DOHH2 (cell line): ENCODE results near the gene ROBO1.

ENCODE experiments used
- H3F3A ChIP-seq: fragments of 200-600 bp; sonication (generic), shearing (Covaris generic); 2 replicates; pipeline ENCODE4 v1.6.0; 2016; ENCODE audit warnings: antibody characterized with exemption, mild to moderate bottlenecking; ENCODE audit not compliant: control insufficient read depth, insufficient read depth
- H3K27ac ChIP-seq: fragments of 200-600 bp; sonication (generic); 2 replicates; pipeline ENCODE4 v1.5.1; 2014; ENCODE audit warnings: low read depth, mild to moderate bottlenecking, low read length, moderate library complexity
- H3K27me3 ChIP-seq: fragments of 200-600 bp; sonication (generic); 2 replicates; pipeline ENCODE4 v1.6.1; 2014; ENCODE audit warnings: mild to moderate bottlenecking, low read length, mixed read lengths; ENCODE audit not compliant: control insufficient read depth
- H3K36me3 ChIP-seq: fragments of 200-600 bp; sonication (generic); 2 replicates; pipeline ENCODE4 v1.6.1; 2014; ENCODE audit warnings: mild to moderate bottlenecking, low read length, moderate library complexity, mixed read lengths; ENCODE audit not compliant: control insufficient read depth
- H3K4me1 ChIP-seq: fragments of 200-600 bp; sonication (generic); 2 replicates; pipeline ENCODE4 v1.6.1; 2014; ENCODE audit warnings: mild to moderate bottlenecking, low read length, mixed read lengths; ENCODE audit not compliant: control insufficient read depth
- H3K4me2 ChIP-seq: fragments of 200-600 bp; sonication (generic); 2 replicates; pipeline ENCODE4 v1.6.0; 2014; ENCODE audit warnings: mild to moderate bottlenecking, low read length, moderate library complexity
- H3K4me3 ChIP-seq: fragments of 200-600 bp; sonication (generic); 2 replicates; pipeline ENCODE4 v1.5.1; 2014; ENCODE audit warnings: mild to moderate bottlenecking, low read length, mixed read lengths
- H3K79me2 ChIP-seq: fragments of 200-600 bp; sonication (generic); 2 replicates; pipeline ENCODE4 v1.6.1; 2014; ENCODE audit warnings: mild to moderate bottlenecking, low read length, mixed read lengths; ENCODE audit not compliant: control insufficient read depth
- H3K9me2 ChIP-seq: fragments of 200-600 bp; sonication (generic); replicated peaks from 2 replicates; pipeline ENCODE4 v1.6.1; 2014; ENCODE audit warnings: mild to moderate bottlenecking, low read length, mixed read lengths; ENCODE audit not compliant: control insufficient read depth
- H3K9me3 ChIP-seq: fragments of 200-600 bp; sonication (generic); 2 replicates; pipeline ENCODE4 v1.6.1; 2014; ENCODE audit warnings: antibody characterized with exemption, low read length, mixed read lengths; ENCODE audit not compliant: control insufficient read depth, insufficient read depth
- H4K20me1 ChIP-seq: fragments of 200-600 bp; sonication (generic); 2 replicates; pipeline ENCODE4 v1.6.0; 2014; ENCODE audit warnings: low read depth, mild to moderate bottlenecking, antibody characterized with exemption, low read length, moderate library complexity; ENCODE audit not compliant: control insufficient read depth, insufficient read depth
- CTCF ChIP-seq: fragments of 200-600 bp; sonication (generic); IDR thresholded peaks from one replicate; pipeline ENCODE4 v1.5.1; 2014; ENCODE audit warnings: antibody characterized with exemption, mild to moderate bottlenecking, low read depth, low read length; ENCODE audit not compliant: poor library complexity, severe bottlenecking
- EZH2phosphoT487 ChIP-seq: fragments of 200-600 bp; sonication (generic); IDR thresholded peaks from 2 replicates; pipeline ENCODE4 v1.6.1; 2017; ENCODE audit warnings: borderline replicate concordance, mild to moderate bottlenecking, antibody characterized with exemption, low read length, moderate library complexity, mixed read lengths

The ROBO1 gene

GRCh38 chr3:79587150-79587549, 180.6 kb downstream of the ROBO1 start:
- no peaks in the 10 kb centered on the region for H3K27me3 ChIP-seq
- H3K4me1 ChIP-seq = no peaks in the 10 kb centered on the region
- no peak overlapping the region for H3K4me2 ChIP-seq
- H3K27ac ChIP-seq = no peak overlapping the region
- no peaks in the 10 kb centered on the region for H4K20me1 ChIP-seq
- H3K4me3 ChIP-seq = no peak overlapping the region
- H3K79me2 ChIP-seq = no peaks in the 10 kb centered on the region
- TF ChIP-seq CTCF = no peak
- no peak for TF ChIP-seq EZH2phosphoT487
- H3F3A ChIP-seq = no peaks in the 10 kb centered on the region
- no peaks in the 10 kb centered on the region for H3K36me3 ChIP-seq
- H3K9me2 ChIP-seq = no peaks in the 10 kb centered on the region
- no peaks in the 10 kb centered on the region for H3K9me3 ChIP-seq

- Histone ChIP-seq H3K4me3 (no peak overlapping the region), H3K4me2 (no peak overlapping the region), H4K20me1 (no peaks in the 10 kb centered on the region), H3K9me3 (no peaks in the 10 kb centered on the region), H3K27me3 (no peaks in the 10 kb centered on the region), H3K36me3 (no peaks in the 10 kb centered on the region), H3K27ac (no peak overlapping the region), H3F3A (no peaks in the 10 kb centered on the region), H3K79me2 (no peaks in the 10 kb centered on the region), H3K9me2 (no peaks in the 10 kb centered on the region), H3K4me1 (no peaks in the 10 kb centered on the region)
- TF ChIP-seq CTCF (no peak), EZH2phosphoT487 (no peak)
Observed at GRCh38 chr3:79586232-79586631, 181.6 kb downstream of the ROBO1 start.

GRCh38 chr3:79572930-79573329, 194.9 kb downstream of the ROBO1 start:
- no peak overlapping the region for H3K4me3 ChIP-seq
- H4K20me1 ChIP-seq = no peaks in the 10 kb centered on the region
- H3K9me2 ChIP-seq = no peaks in the 10 kb centered on the region
- no peaks in the 10 kb centered on the region for H3K4me1 ChIP-seq
- no peak for TF ChIP-seq EZH2phosphoT487
- TF ChIP-seq CTCF = no peak
- no peaks in the 10 kb centered on the region for H3K36me3 ChIP-seq
- no peak overlapping the region for H3K4me2 ChIP-seq
- no peaks in the 10 kb centered on the region for H3F3A ChIP-seq
- no peaks in the 10 kb centered on the region for H3K79me2 ChIP-seq
- H3K27ac ChIP-seq = no peak overlapping the region
- H3K27me3 ChIP-seq = no peaks in the 10 kb centered on the region
- H3K9me3 ChIP-seq = no peaks in the 10 kb centered on the region

GRCh38 chr3:79568938-79569337, 198.9 kb downstream of the ROBO1 start:
- Histone ChIP-seq H3K4me1 (no peaks in the 10 kb centered on the region), H3K79me2 (no peaks in the 10 kb centered on the region), H3K27ac (no peak overlapping the region), H3K4me2 (no peak overlapping the region), H3K36me3 (no peaks in the 10 kb centered on the region), H3K27me3 (no peaks in the 10 kb centered on the region), H3F3A (no peaks in the 10 kb centered on the region), H3K4me3 (no peak overlapping the region), H3K9me2 (no peaks in the 10 kb centered on the region), H3K9me3 (no peaks in the 10 kb centered on the region), H4K20me1 (no peaks in the 10 kb centered on the region)
- TF ChIP-seq EZH2phosphoT487 (no peak), CTCF (no peak)
